Activated CD4-positive, alpha-beta T cell treated with anti-CD3 and anti-CD28 coated beads, Interleukin-2, amount 10 ng/mL, durations not matched to agents 7 days and 5 days (primary cell): ENCODE measurements around the gene UNC5C. TPM values are rescaled to one million over a fixed set of nuclear protein-coding genes. Genes with fewer than 3 reads are reported as not detected.

ENCODE experiments used
- CTCF ChIA-PET: fragments of 350-600 bp; sonication (Branson Sonifier 250); formaldehyde crosslinking; loops from one replicate; lab custom pipeline; 2021; ENCODE audit warnings: antibody characterized with exemption; lab: Charles Lee
- POLR2A ChIA-PET: fragments of 350-600 bp; sonication (Branson Sonifier 250); formaldehyde crosslinking; loops from one replicate; lab custom pipeline; 2021; ENCODE audit warnings: antibody characterized with exemption; lab: Charles Lee
- DNase-seq: peaks from one replicate; pipeline ENCODE4 v3.0.0-alpha.2; 2020
- H3K27ac Mint-ChIP-seq: one replicate; pipeline ENCODE4 v1.8.0; 2021; ENCODE audit warnings: mild to moderate bottlenecking, moderate library complexity, mixed read lengths
- H3K27me3 Mint-ChIP-seq: one replicate; pipeline ENCODE4 v1.8.0; 2021; ENCODE audit warnings: mixed read lengths
- H3K36me3 Mint-ChIP-seq: one replicate; pipeline ENCODE4 v1.8.0; 2021; ENCODE audit warnings: low read depth, mixed read lengths
- H3K4me1 Mint-ChIP-seq: one replicate; pipeline ENCODE4 v1.8.0; 2021; ENCODE audit warnings: mixed read lengths
- H3K4me3 Mint-ChIP-seq: one replicate; pipeline ENCODE4 v1.8.0; 2021; ENCODE audit warnings: mild to moderate bottlenecking, moderate library complexity, mixed read lengths
- H3K9me3 Mint-ChIP-seq: one replicate; pipeline ENCODE4 v1.8.0; 2021; ENCODE audit warnings: mixed read lengths
- total RNA-seq, 2 experiments: library from RNA; stranded (reverse); gene quantifications; one replicate each; pipeline ENCODE4 v1.2.3, GENCODE V29; 2021

Gene UNC5C
- total RNA-seq, 2 experiments from 2014 or later = not detected

GRCh38 chr4:95248720-95249425, 299.9 kb downstream of the UNC5C start:
- no peak for DNase-seq
- H3K27me3 Mint-ChIP-seq = no peaks in the 10 kb centered on the region
- no peaks in the 10 kb centered on the region for H3K36me3 Mint-ChIP-seq
- H3K27ac Mint-ChIP-seq = no peak overlapping the region
- H3K4me1 Mint-ChIP-seq = no peaks in the 10 kb centered on the region
- no peak overlapping the region for H3K4me3 Mint-ChIP-seq
- H3K9me3 Mint-ChIP-seq = no peaks in the 10 kb centered on the region
- POLR2A ChIA-PET = no interaction called here
- CTCF ChIA-PET = no interaction called here

GRCh38 chr4:95243892-95244291, 304.9 kb downstream of the UNC5C start:
- Mint-ChIP-seq H3K27ac (no peak overlapping the region), H3K9me3 (no peaks in the 10 kb centered on the region), H3K36me3 (no peaks in the 10 kb centered on the region), H3K27me3 (no peaks in the 10 kb centered on the region), H3K4me1 (no peaks in the 10 kb centered on the region), H3K4me3 (no peak overlapping the region)
- no peak for DNase-seq
- ChIA-PET POLR2A (no interaction called here), CTCF (no interaction called here)

GRCh38 chr4:95238554-95238953, 310.2 kb downstream of the UNC5C start:
- H3K9me3 Mint-ChIP-seq = no peaks in the 10 kb centered on the region
- CTCF ChIA-PET = interaction anchor here (1.0 kb wide), 1 partner anchor 16 kb away, joined by 3 read pairs; no protein-coding TSS in a partner anchor
- no peaks in the 10 kb centered on the region for H3K27me3 Mint-ChIP-seq
- H3K27ac Mint-ChIP-seq = no peak overlapping the region
- no peaks in the 10 kb centered on the region for H3K36me3 Mint-ChIP-seq
- H3K4me1 Mint-ChIP-seq = no peaks in the 10 kb centered on the region
- DNase-seq = no peak
- H3K4me3 Mint-ChIP-seq = no peak overlapping the region
- POLR2A ChIA-PET = no interaction called here

- no peak overlapping the region for H3K4me3 Mint-ChIP-seq
- POLR2A ChIA-PET = no interaction called here
- H3K27me3 Mint-ChIP-seq = no peaks in the 10 kb centered on the region
- CTCF ChIA-PET = no interaction called here
- peaks cover 5% of the 10 kb centered on the region for H3K4me1 Mint-ChIP-seq
- H3K27ac Mint-ChIP-seq = no peak overlapping the region
- DNase-seq = no peak
- H3K36me3 Mint-ChIP-seq = no peaks in the 10 kb centered on the region
- H3K9me3 Mint-ChIP-seq = peaks cover 3% of the 10 kb centered on the region
Measured at GRCh38 chr4:95232358-95233156, 316.2 kb downstream of the UNC5C start.

- no peak for DNase-seq
- ChIA-PET CTCF (no interaction called here), POLR2A (no interaction called here)
- Mint-ChIP-seq H3K4me3 (no peak overlapping the region), H3K27me3 (no peaks in the 10 kb centered on the region), H3K27ac (no peak overlapping the region), H3K9me3 (peaks cover 3% of the 10 kb centered on the region), H3K36me3 (no peaks in the 10 kb centered on the region), H3K4me1 (peaks cover 5% of the 10 kb centered on the region)
Measured at GRCh38 chr4:95231681-95232080, 317.1 kb downstream of the UNC5C start.

- H3K27ac Mint-ChIP-seq = no peak overlapping the region
- H3K36me3 Mint-ChIP-seq = no peaks in the 10 kb centered on the region
- no peaks in the 10 kb centered on the region for H3K4me1 Mint-ChIP-seq
- H3K27me3 Mint-ChIP-seq = no peaks in the 10 kb centered on the region
- CTCF ChIA-PET = interaction anchor here (0.6 kb wide), 1 partner anchor 28 kb away, joined by 3 read pairs; no protein-coding TSS in a partner anchor
- no peak overlapping the region for H3K4me3 Mint-ChIP-seq
- peaks cover 3% of the 10 kb centered on the region for H3K9me3 Mint-ChIP-seq
- POLR2A ChIA-PET = no interaction called here
- DNase-seq = no peak
Measured at GRCh38 chr4:95225849-95226248, 322.9 kb downstream of the UNC5C start.

GRCh38 chr4:95224402-95224801, 324.4 kb downstream of the UNC5C start:
- Mint-ChIP-seq H3K4me1 (no peaks in the 10 kb centered on the region), H3K27me3 (no peaks in the 10 kb centered on the region), H3K9me3 (peaks cover under 1% of the 10 kb centered on the region), H3K27ac (no peak overlapping the region), H3K36me3 (no peaks in the 10 kb centered on the region), H3K4me3 (no peak overlapping the region)
- ChIA-PET POLR2A (no interaction called here), CTCF (no interaction called here)
- DNase-seq = no peak

- H3K4me3 Mint-ChIP-seq = no peak overlapping the region
- POLR2A ChIA-PET = no interaction called here
- no peaks in the 10 kb centered on the region for H3K36me3 Mint-ChIP-seq
- no peaks in the 10 kb centered on the region for H3K4me1 Mint-ChIP-seq
- no peaks in the 10 kb centered on the region for H3K9me3 Mint-ChIP-seq
- H3K27ac Mint-ChIP-seq = no peak overlapping the region
- H3K27me3 Mint-ChIP-seq = no peaks in the 10 kb centered on the region
- DNase-seq = no peak
- CTCF ChIA-PET = no interaction called here
Measured at GRCh38 chr4:95220205-95221175, 328.3 kb downstream of the UNC5C start.

- H3K4me3 Mint-ChIP-seq = no peak overlapping the region
- POLR2A ChIA-PET = no interaction called here
- H3K36me3 Mint-ChIP-seq = no peaks in the 10 kb centered on the region
- DNase-seq = no peak
- no peak overlapping the region for H3K27ac Mint-ChIP-seq
- CTCF ChIA-PET = interaction anchor here (0.8 kb wide), 1 partner anchor 173 kb away, joined by 3 read pairs; no protein-coding TSS in a partner anchor
- H3K9me3 Mint-ChIP-seq = no peaks in the 10 kb centered on the region
- no peaks in the 10 kb centered on the region for H3K27me3 Mint-ChIP-seq
- no peaks in the 10 kb centered on the region for H3K4me1 Mint-ChIP-seq
Measured at GRCh38 chr4:95219109-95219508, 329.7 kb downstream of the UNC5C start.

- Mint-ChIP-seq H3K36me3 (no peaks in the 10 kb centered on the region), H3K4me3 (no peak overlapping the region), H3K27me3 (no peaks in the 10 kb centered on the region), H3K4me1 (no peaks in the 10 kb centered on the region), H3K27ac (no peak overlapping the region), H3K9me3 (no peaks in the 10 kb centered on the region)
- ChIA-PET CTCF (no interaction called here), POLR2A (no interaction called here)
- no peak for DNase-seq
Measured at GRCh38 chr4:95217197-95217596, 331.6 kb downstream of the UNC5C start.

GRCh38 chr4:95216636-95217035, 332.1 kb downstream of the UNC5C start:
- POLR2A ChIA-PET = no interaction called here
- H3K9me3 Mint-ChIP-seq = no peaks in the 10 kb centered on the region
- H3K36me3 Mint-ChIP-seq = no peaks in the 10 kb centered on the region
- no peaks in the 10 kb centered on the region for H3K27me3 Mint-ChIP-seq
- DNase-seq = no peak
- H3K27ac Mint-ChIP-seq = no peak overlapping the region
- H3K4me1 Mint-ChIP-seq = no peaks in the 10 kb centered on the region
- CTCF ChIA-PET = no interaction called here
- no peak overlapping the region for H3K4me3 Mint-ChIP-seq

- Mint-ChIP-seq H3K36me3 (no peaks in the 10 kb centered on the region), H3K9me3 (no peaks in the 10 kb centered on the region), H3K27me3 (no peaks in the 10 kb centered on the region), H3K4me1 (no peaks in the 10 kb centered on the region), H3K27ac (no peak overlapping the region), H3K4me3 (no peak overlapping the region)
- CTCF ChIA-PET = interaction anchor here (1.8 kb wide), 1 partner anchor 78 kb away, joined by 4 read pairs; no protein-coding TSS in a partner anchor
- DNase-seq = no peak
- POLR2A ChIA-PET = no interaction called here
Measured at GRCh38 chr4:95215991-95216605, 332.7 kb downstream of the UNC5C start.
